GM12878 (cell line): ENCODE measurements around the gene SEC24D. TPM values are rescaled to one million over a fixed set of nuclear protein-coding genes. Genes with fewer than 3 reads are reported as not detected.

Source experiments
- ATAC-seq: fragments of 200-7000 bp; cut with Tn5 transposase; 3 replicates; pipeline ENCODE4 v1.9.1; 2020; ENCODE audit warnings: mild to moderate bottlenecking, moderate library complexity
- BruUV-seq: library from RNA; stranded (reverse); fragments of 400-500 nt; replicated peaks from 2 replicates; lab custom pipeline; 2021; lab: Mats Ljungman, UMichigan
- CTCF ChIA-PET: fragments of 300-600 bp; sonication (Branson Sonifier 250); formaldehyde crosslinking; extraction: SDS; loops from one replicate; lab custom pipeline; 2021; ENCODE audit warnings: inconsistent platforms; lab: Yijun Ruan, JAX
- POLR2A ChIA-PET: fragments of 350-600 bp; formaldehyde crosslinking; extraction: SDS; loops from one replicate; lab custom pipeline; 2021; ENCODE audit warnings: inconsistent platforms; lab: Charles Lee
- RAD21 ChIA-PET: fragments of 300-600 bp; sonication (Branson Sonifier 250); formaldehyde crosslinking; loops from one replicate; lab custom pipeline; 2023; ENCODE audit warnings: antibody characterized with exemption; ENCODE audit not compliant: unreplicated experiment; lab: Charles Lee
- SMC1A ChIA-PET: fragments of 300-600 bp; sonication (Branson Sonifier 250); formaldehyde crosslinking; loops from one replicate; lab custom pipeline; 2023; ENCODE audit not compliant: unreplicated experiment, uncharacterized antibody; lab: Charles Lee
- DNase-seq: peaks from one replicate; pipeline ENCODE4 v3.0.0-alpha.2; 2011; ENCODE audit warnings: low read depth, low spot score
- FAIRE-seq: peaks from 3 replicates; lab custom pipeline; 2011; peaks lifted over from hg19 to GRCh38; lab: Jason Lieb, UNC
- H2AFZ ChIP-seq: 2 replicates; pipeline ENCODE4 v1.6.0; 2011; ENCODE audit warnings: low read depth, low read length, control low read depth; ENCODE audit not compliant: control insufficient read depth
- H3K27ac ChIP-seq: 2 replicates; pipeline ENCODE4 v1.5.1; 2011; ENCODE audit warnings: control low read depth; ENCODE audit not compliant: control insufficient read depth, insufficient read depth
- H3K27me3 ChIP-seq, 2 experiments: replicated peaks in 1 of 2; 2 replicates each; pipeline versions ENCODE4 v1.6.0 to v1.6.1; 2011; ENCODE audit warnings: low read length in 1 of 2; ENCODE audit not compliant: control insufficient read depth in 2 of 2, insufficient read depth in 2 of 2
- H3K36me3 ChIP-seq, 2 experiments: 2 replicates each; pipeline ENCODE4 v1.5.1; 2011; ENCODE audit warnings: low read length in 1 of 2; ENCODE audit not compliant: control insufficient read depth in 2 of 2, insufficient read depth in 2 of 2
- H3K4me1 ChIP-seq: 2 replicates; pipeline ENCODE4 v1.6.1; 2011; ENCODE audit warnings: mild to moderate bottlenecking, low read length, moderate library complexity, mixed read lengths; ENCODE audit not compliant: control insufficient read depth, insufficient read depth
- H3K4me2 ChIP-seq: 2 replicates; pipeline ENCODE4 v1.6.0; 2011; ENCODE audit warnings: control low read depth; ENCODE audit not compliant: control insufficient read depth, insufficient read depth
- H3K4me3 ChIP-seq: fragments of 200-600 bp; sonication (generic); 2 replicates; pipeline ENCODE4 v1.5.1; 2016
- H3K79me2 ChIP-seq: 2 replicates; pipeline ENCODE4 v1.6.0; 2011; ENCODE audit warnings: low read length; ENCODE audit not compliant: control insufficient read depth, insufficient read depth
- H3K9ac ChIP-seq: 2 replicates; pipeline ENCODE4 v1.8.0; 2011; ENCODE audit warnings: low read length, control low read depth, mixed read lengths; ENCODE audit not compliant: control insufficient read depth, insufficient read depth
- H3K9me3 ChIP-seq: replicated peaks from 3 replicates; pipeline ENCODE4 v1.5.1; 2011; ENCODE audit warnings: mild to moderate bottlenecking, low read length; ENCODE audit not compliant: control insufficient read depth, insufficient read depth
- H4K20me1 ChIP-seq: 2 replicates; pipeline ENCODE4 v1.6.0; 2011; ENCODE audit not compliant: control insufficient read depth, insufficient read depth
- CBFB ChIP-seq: IDR thresholded peaks from 2 replicates; pipeline ENCODE4 v1.6.1; 2016; ENCODE audit warnings: antibody characterized with exemption, low read depth
- CEBPZ ChIP-seq: fragments of 150-350 bp; IDR thresholded peaks from 2 replicates; pipeline ENCODE4 v1.6.1; 2016; ENCODE audit warnings: low read depth, low read length
- CREB1 ChIP-seq: IDR thresholded peaks from 2 replicates; pipeline ENCODE4 v1.6.1; 2012; ENCODE audit warnings: low read depth, mild to moderate bottlenecking, inconsistent platforms
- DPF2 ChIP-seq: fragments of 450-650 bp; IDR thresholded peaks from 2 replicates; pipeline ENCODE4 v1.6.1; 2017; ENCODE audit warnings: mild to moderate bottlenecking
- E2F4 ChIP-seq: IDR thresholded peaks from 2 replicates; pipeline ENCODE4 v1.6.1; 2012; ENCODE audit warnings: low read depth, low read length, improper control_type of control experiment
- FOXK2 ChIP-seq: fragments of 450-650 bp; IDR thresholded peaks from 2 replicates; pipeline ENCODE4 v1.6.1; 2017; ENCODE audit warnings: mild to moderate bottlenecking, moderate library complexity
- JUND ChIP-seq: IDR thresholded peaks from 2 replicates; pipeline ENCODE4 v1.6.1; 2012; ENCODE audit warnings: low read depth, mild to moderate bottlenecking, low read length, improper control_type of control experiment, moderate library complexity
- MTA3 ChIP-seq: IDR thresholded peaks from 2 replicates; pipeline ENCODE4 v1.6.1; 2012; ENCODE audit warnings: low read length, inconsistent platforms, borderline replicate concordance
- NFYA ChIP-seq: IDR thresholded peaks from 2 replicates; pipeline ENCODE4 v1.6.1; 2011; ENCODE audit warnings: low read depth, mild to moderate bottlenecking, low read length, improper control_type of control experiment, borderline replicate concordance
- RB1 ChIP-seq: fragments of 450-650 bp; formaldehyde crosslinking; IDR thresholded peaks from 2 replicates; pipeline ENCODE4 v1.6.1; 2017; ENCODE audit warnings: mild to moderate bottlenecking, borderline replicate concordance
- SIN3A ChIP-seq: IDR thresholded peaks from 2 replicates; pipeline ENCODE4 v1.6.1; 2012; ENCODE audit warnings: low read depth, low read length, improper control_type of control experiment
- YY1 ChIP-seq: IDR thresholded peaks from 2 replicates; pipeline ENCODE4 v1.6.1; 2011; ENCODE audit warnings: low read depth, mild to moderate bottlenecking, low read length
- ZZZ3 ChIP-seq: IDR thresholded peaks from 2 replicates; pipeline ENCODE4 v1.6.1; 2011; ENCODE audit warnings: low read depth; ENCODE audit not compliant: control insufficient read depth, insufficient read length
- WGBS: methylation state at CpG from one replicate; pipeline ENCODE4 v1.1.6; 2016; ENCODE audit warnings: low lambda C conversion rate; ENCODE audit not compliant: insufficient replicate concordance, insufficient coverage; ENCODE audit errors: missing lambda C conversion rate; 5-methylcytosine and 5-hydroxymethylcytosine counted together
- in situ Hi-C: fragments of 300-500 bp; cut with MboI; formaldehyde crosslinking; loops from 9 replicates; pipeline ENCODE4 v1.14.3; 2018; ENCODE audit warnings: mixed read lengths
- intact Hi-C: fragments of 100-400 bp; cut with micrococcal nuclease; formaldehyde crosslinking; loops from one replicate; pipeline ENCODE4 v1.14.2; 2022; ENCODE audit not compliant: unreplicated experiment
- polyA plus RNA-seq, 11 experiments: library from polyadenylated mRNA; depleted of rRNA in 4 of 11; unstranded in 6 of 11; stranded (reverse) in 5 of 11; fragments of >200 nt; fragmentation: Nextera tagmentation in 4 of 11; fragmentation: Illumina TruSeq in 1 of 11; extraction: Ambion mirVana in 4 of 11; extraction: Trizol in 1 of 11; gene quantifications; 1 replicate in 1 of 11; 2 replicates in 10 of 11; pipeline versions ENCODE4 v1.2.1 to v1.2.3, GENCODE V29; 2011 to 2016; ENCODE audit warnings: inconsistent platforms in 2 of 11, missing spikeins in 2 of 11, low read depth in 1 of 11
- total RNA-seq, 4 experiments: library from RNA; depleted of rRNA in 3 of 4; stranded (reverse); fragments of >200 nt in 3 of 4; fragmentation: Illumina TruSeq in 1 of 4; extraction: Trizol in 1 of 4; gene quantifications; 2 replicates each; pipeline versions ENCODE4 v1.2.1 to v1.2.3, GENCODE V29; 2013 to 2021
- TF ChIP-seq, protein P1 (sequence below): IDR thresholded peaks from 2 replicates; pipeline ENCODE4 v1.6.1; 2011; ENCODE audit warnings: borderline replicate concordance, low read depth, mild to moderate bottlenecking, moderate library complexity, mixed read lengths, low read length; ENCODE audit not compliant: insufficient read depth; ENCODE audit errors: extremely low read length
- TF ChIP-seq, protein P2 (sequence below): fragments of 450-650 bp; IDR thresholded peaks from 2 replicates; pipeline ENCODE4 v1.6.1; 2016; ENCODE audit warnings: mild to moderate bottlenecking

The SEC24D gene
- total and polyA plus RNA-seq, 10 of the 15 experiments (the other 5 are each of a cell fraction or from before 2014, with no cell fraction given) = 12.8 to 61.9 (median 25.6) TPM

DNA sequence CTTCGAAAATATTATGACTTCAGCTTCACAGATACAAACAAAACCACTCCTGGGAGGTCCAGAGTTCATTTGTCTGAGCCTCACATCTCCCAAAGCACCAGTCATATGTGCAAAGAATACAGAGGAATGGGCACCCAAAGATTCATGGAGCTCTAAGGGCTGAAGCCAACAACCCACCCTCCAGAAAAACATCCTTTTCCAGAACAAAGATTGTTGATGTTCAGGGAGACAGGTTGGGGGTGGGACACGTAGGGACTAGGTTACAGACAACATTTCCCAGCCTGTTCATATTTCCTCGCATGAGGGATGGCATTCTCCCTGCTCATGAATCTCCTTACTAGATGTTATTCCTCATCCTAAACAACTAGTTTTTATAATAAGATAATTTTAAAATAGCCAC, 79.5 kb downstream of the SEC24D start:
- no peak for ATAC-seq
- Histone ChIP-seq H4K20me1 (no peaks in the 10 kb centered on the region), H2AFZ (no peak overlapping the region), H3K4me3 (no peak overlapping the region), H3K4me2 (no peak overlapping the region), H3K27ac (no peak overlapping the region), H3K9ac (no peak overlapping the region), H3K79me2 (peaks cover 2% of the 10 kb centered on the region; the same call in 1 of the 2 replicates), H3K9me3 (no peaks in the 10 kb centered on the region), H3K27me3 (no peaks in the 10 kb centered on the region), H3K4me1 (peaks cover 13% of the 10 kb centered on the region), H3K36me3 (peaks cover 2 to 19% of the 10 kb centered on the region in 2 experiments; a peak in 3 of 4 replicates)
- 71% methylated on average over 3 of the region's 3 CpGs for WGBS
- TF ChIP-seq CREB1 = no peak
- no peak for TF ChIP-seq YY1
- TF ChIP-seq MTA3 = no peak
- TF ChIP-seq JUND = no peak
- TF ChIP-seq, protein P1, sequence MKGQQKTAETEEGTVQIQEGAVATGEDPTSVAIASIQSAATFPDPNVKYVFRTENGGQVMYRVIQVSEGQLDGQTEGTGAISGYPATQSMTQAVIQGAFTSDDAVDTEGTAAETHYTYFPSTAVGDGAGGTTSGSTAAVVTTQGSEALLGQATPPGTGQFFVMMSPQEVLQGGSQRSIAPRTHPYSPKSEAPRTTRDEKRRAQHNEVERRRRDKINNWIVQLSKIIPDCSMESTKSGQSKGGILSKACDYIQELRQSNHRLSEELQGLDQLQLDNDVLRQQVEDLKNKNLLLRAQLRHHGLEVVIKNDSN = no peak
- no peak for TF ChIP-seq RB1
- no peak for TF ChIP-seq NFYA
- no peak for TF ChIP-seq CBFB
- no peak for TF ChIP-seq FOXK2
- TF ChIP-seq ZZZ3 = no peak
- TF ChIP-seq, protein P2, sequence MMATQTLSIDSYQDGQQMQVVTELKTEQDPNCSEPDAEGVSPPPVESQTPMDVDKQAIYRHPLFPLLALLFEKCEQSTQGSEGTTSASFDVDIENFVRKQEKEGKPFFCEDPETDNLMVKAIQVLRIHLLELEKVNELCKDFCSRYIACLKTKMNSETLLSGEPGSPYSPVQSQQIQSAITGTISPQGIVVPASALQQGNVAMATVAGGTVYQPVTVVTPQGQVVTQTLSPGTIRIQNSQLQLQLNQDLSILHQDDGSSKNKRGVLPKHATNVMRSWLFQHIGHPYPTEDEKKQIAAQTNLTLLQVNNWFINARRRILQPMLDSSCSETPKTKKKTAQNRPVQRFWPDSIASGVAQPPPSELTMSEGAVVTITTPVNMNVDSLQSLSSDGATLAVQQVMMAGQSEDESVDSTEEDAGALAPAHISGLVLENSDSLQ = no peak
- TF ChIP-seq SIN3A = no peak
- TF ChIP-seq E2F4 = no peak
- no peak for TF ChIP-seq CEBPZ
- TF ChIP-seq DPF2 = no peak
- no TSS peak for BruUV-seq
- SMC1A ChIA-PET = interaction anchor here (1.1 kb wide), 1 partner anchor 15 kb away, joined by 4 read pairs; no protein-coding TSS in a partner anchor
- RAD21 ChIA-PET = no interaction called here
- intact Hi-C loops (no loop called here), in situ Hi-C loops (no loop called here)
- no peak for DNase-seq
- POLR2A ChIA-PET = no interaction called here
- CTCF ChIA-PET = interaction anchor here (1.0 to 1.4 kb wide), 2 partner anchors 15 to 17 kb away, joined by 3 read pairs; no protein-coding TSS in a partner anchor
- no peak for FAIRE-seq
